ENCODE measurements around the gene MPND.
"Not testable (repeated sequence)": the region's sequence is repeated elsewhere in the genome, so short reads cannot be mapped to it uniquely, and the experiment has no call there.

Gene MPND

DNA sequence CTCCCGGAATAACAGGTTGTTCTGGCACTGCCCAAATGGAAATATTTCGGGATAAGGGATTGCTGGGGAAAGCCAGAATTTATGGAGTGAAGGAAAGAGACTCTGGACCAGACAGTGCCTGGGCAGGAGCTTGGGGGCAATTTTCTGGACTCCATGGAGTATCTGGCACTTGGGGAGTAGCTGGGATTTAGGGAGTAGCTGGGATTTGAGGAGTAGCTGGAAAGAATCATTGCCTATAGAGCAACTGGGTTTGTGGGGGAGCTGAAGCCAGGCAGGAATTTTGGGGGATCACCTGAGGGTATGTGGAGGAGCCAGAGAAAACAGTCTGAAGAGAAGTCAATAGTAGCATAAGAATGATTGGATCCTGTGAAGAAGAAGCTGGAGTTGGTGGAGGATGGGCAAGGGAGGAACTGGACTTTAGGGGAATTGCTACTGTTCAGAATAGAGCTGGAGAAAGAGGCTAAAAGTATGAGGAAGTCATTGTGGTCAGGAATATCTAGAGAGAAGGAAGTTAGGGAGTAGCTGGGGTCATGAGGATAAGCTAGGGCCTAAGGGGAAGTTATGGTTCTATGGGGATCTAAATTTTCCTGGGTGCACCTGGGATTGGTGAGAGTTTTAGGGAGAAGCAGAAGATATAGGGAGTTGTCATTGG lies 24.2 kb upstream of the MPND start:
- in situ Hi-C loops (cut with MboI; ENCODE audit: low sequenced_read_pairs): no loop called here

DNA sequence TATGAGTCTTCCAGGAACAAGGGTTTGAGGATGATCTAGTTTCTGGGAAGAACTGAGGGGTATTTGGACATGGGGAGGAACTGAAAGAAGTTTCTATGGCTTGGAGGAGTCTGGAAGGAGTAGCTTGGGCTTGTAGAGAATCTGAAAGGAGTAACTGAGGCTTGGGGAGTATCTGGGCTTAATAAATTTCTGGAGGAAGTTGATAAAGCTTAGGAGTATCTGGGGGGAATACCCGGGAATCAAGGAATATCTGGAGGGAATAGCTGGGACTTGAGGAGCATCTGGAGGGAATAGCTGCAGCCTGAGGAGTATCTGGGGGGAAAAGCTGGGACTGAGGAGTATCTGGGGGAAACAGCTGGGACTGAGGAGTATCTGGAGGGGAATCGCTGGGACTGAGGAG lies 22.9 kb upstream of the MPND start:
- in situ Hi-C loops (cut with MboI; ENCODE audit: low sequenced_read_pairs): no loop called here

- in situ Hi-C loops (cut with MboI; ENCODE audit: low sequenced_read_pairs): no loop called here
Observed at GRCh38 chr19:4322942-4323665, 20.3 kb upstream of the MPND start.

- in situ Hi-C loops (cut with MboI; ENCODE audit: low sequenced_read_pairs): no loop called here
Observed at GRCh38 chr19:4323692-4324091, 19.7 kb upstream of the MPND start.

- in situ Hi-C loops (cut with MboI; ENCODE audit: low sequenced_read_pairs): no loop called here
Observed at GRCh38 chr19:4324228-4324627, 19.1 kb upstream of the MPND start.

GRCh38 chr19:4326215-4326836 lies 17.0 kb upstream of the MPND start:
- in situ Hi-C loops (cut with MboI; ENCODE audit: low sequenced_read_pairs): no loop called here

- in situ Hi-C loops (cut with MboI; ENCODE audit: low sequenced_read_pairs): no loop called here
Observed at GRCh38 chr19:4326837-4327251, 16.5 kb upstream of the MPND start.

GRCh38 chr19:4327252-4327876 lies 16.0 kb upstream of the MPND start:
- in situ Hi-C loops (cut with MboI; ENCODE audit: low sequenced_read_pairs): no loop called here

DNA sequence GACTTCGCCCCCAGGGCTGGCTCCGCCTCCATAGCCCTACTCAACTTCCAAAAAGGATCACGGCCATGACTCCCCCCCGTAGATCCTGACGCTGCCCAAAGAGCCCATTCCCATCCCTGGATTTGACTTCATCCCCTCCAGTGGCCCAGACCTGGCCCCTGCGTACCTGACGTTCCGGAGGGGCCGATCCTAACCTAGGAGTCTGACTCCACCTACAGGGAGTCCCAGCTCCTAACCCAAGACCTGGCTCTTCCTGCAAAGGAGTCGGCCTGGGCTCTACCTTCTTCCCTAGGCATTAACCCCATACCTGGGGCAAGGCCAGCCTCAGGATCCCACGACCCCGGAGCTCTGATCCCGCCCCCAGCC lies 15.5 kb upstream of the MPND start:
- in situ Hi-C loops (cut with MboI; ENCODE audit: low sequenced_read_pairs): no loop called here

GRCh38 chr19:4328243-4328990 lies 14.9 kb upstream of the MPND start:
- in situ Hi-C loops (cut with MboI; ENCODE audit: low sequenced_read_pairs): no loop called here

DNA sequence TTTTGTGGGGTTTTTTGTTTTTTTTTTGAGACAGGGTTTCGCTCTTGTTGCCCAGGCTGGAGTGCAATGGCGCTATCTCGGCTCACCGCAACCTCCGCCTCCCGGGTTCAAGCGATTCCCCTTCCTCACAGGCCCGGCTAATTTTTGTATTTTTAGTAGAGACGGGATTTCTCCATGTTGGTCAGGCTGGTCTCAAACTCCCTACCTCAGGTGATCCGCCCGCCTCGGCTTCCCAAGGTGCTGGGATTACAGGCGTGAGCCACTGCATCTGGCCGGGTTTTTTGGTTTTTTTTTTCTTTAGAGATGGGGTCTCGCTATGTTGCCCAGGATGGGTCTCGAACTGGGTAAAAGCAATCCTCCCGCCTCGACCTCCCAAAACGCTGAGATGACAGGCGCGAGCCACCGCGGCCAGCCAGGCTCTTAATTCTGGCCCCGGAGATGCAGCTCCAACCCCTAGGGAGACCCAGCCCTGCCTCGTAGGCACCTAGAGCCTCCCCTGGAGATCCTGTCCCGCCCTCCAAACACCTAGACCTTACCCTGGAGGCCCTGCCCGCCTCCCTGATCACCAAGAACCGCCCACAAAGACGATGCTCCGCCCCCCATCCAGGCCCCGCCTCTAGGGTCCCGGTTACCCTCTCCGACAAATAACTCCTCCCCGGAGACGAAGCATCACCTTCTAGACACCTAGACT lies 14.2 kb upstream of the MPND start:
- in situ Hi-C loops (cut with MboI; ENCODE audit: low sequenced_read_pairs): not testable (repeated sequence)

GRCh38 chr19:4329858-4330257 lies 13.5 kb upstream of the MPND start:
- in situ Hi-C loops (cut with MboI; ENCODE audit: low sequenced_read_pairs): no loop called here

DNA sequence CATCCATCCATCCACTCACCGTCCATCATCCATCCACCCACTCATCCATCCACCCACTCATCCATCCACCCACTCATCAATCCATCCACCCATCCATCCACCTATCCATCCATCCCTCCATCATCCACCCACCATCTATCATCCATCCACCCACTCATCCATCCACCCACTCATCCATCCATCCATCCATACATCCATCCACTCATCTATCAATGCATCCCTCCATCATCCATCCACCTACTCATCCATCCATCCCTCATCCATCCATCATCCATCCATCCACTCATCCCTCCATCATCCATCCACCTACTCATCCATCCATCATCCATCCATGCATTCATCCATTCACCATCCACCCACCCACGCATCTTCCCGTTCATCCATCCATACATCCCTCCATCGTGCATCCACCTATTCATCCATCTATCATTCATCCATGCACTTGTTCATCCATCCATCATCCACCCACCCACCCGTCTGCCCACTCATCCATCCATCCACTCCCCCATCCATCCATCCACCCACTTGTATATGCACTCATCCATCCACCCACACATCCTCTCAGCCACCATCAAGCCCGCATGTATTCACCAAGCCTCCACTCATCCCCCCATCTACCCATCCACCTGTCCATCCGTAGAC lies 8.3 kb upstream of the MPND start:
- in situ Hi-C loops (cut with MboI; ENCODE audit: low sequenced_read_pairs): no loop called here

DNA sequence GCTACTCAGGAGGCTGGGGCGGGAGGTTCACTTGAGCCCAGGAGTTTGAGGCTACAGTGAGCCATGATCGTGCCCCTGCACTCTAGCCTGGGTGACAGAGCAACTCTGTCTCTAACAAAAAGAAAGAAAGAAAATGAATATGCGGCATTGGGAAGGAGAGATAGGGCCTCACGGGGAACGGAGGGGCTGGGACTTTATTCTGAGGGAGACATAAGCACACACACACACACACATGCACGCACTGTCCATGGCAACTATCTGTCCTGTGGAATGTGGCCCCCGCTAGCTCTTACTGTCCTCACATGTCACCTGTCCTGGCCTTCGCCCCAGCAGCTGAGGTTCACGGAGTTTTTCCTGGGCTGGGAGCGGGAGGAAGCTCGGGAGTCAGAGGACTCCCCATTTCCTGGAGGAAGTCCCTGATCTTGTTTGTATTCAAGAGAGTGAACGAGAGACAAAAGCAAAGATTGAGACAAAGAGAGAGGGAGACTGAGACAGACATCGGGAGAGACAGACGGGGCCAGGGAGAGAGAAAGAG lies 5.4 kb upstream of the MPND start:
- in situ Hi-C loops (cut with MboI; ENCODE audit: low sequenced_read_pairs): no loop called here

- in situ Hi-C loops (cut with MboI; ENCODE audit: low sequenced_read_pairs): no loop called here
Observed at GRCh38 chr19:4338441-4339355, 4.7 kb upstream of the MPND start, which contains the start of gene STAP2. STAP2 (minus strand) TSS chr19:4338827; CDS start chr19:4338753, 74 bp downstream.

GRCh38 chr19:4342314-4342614 lies 1.1 kb upstream of the MPND start:
- in situ Hi-C loops (cut with MboI; ENCODE audit: low sequenced_read_pairs): no loop called here

DNA sequence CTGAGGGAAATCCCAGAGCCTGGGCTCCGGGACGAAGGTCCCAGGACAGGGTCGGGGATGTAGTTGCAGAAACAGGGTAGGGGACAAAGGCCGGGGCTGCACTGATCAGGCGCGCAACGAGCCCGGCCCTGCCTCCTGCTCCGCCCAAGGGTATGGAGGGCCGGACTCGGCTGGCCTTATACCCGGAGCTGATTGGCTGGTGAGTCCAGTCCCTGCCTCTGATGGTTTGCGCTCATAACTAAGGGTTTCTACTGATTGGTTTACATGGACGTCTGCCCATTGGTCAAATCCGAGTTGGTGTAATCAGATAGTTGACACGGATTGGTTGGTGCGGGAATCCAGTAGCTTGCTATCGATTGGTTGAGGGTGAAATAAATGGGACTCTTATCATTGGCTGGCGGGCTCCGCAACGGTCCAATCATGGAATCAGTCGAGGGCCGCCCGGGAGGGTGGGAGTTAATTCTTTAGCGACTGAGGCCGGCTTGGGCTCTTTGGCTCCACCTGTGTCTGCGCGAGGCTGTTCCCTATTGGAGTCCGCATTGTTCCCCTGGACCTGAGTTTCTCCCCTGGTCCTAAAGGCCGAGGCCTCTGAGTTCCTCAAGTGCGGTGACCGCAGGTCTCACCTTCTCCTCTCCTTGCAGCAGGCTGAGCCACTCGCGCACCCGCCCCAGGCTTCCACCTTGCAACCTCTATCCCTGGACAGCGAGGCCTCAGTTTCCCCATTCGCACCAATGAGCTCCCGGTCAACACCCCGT lies 570 bp upstream of the MPND start:
- in situ Hi-C loops (cut with MboI; ENCODE audit: low sequenced_read_pairs): no loop called here

DNA sequence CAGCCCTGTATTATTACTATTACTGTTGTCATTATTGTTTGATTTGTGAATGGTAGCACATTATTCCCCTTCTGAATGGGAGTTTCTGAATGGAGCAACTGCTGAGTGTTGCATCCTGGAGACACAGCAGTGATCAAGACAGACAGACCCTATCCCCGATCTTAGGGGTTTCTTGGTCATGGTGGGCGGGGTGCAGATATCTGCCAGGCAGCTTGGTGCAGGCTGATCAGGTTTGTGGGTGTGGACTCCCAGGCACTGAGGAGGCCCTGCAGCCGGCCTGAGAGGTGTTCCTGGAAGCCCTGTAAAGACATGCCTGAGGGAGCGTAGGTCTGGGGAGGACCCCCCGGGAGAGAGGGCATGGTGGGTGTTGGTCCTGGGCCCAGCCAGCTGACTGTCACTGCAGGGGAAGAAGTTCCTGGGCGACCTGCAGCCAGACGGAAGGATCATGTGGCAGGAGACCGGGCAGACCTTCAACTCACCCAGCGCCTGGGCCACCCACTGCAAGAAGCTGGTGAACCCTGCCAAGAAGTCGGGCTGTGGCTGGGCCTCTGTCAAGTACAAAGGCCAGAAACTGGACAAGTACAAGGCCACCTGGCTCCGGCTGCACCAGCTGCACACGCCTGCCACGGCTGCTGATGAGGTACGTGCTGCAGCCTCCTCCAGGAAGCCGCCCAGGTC lies 2.1 kb downstream of the MPND start:
- in situ Hi-C loops (cut with MboI; ENCODE audit: low sequenced_read_pairs): no loop called here

All from HL-60/S4 treated with phorbol 12-myristate 13-acetate at 8.2 ng/mL for 4 days and 3 days (cell line).